Natural killer cell (primary cell): ENCODE measurements around the gene ARHGAP40. TPM values are rescaled to one million over a fixed set of nuclear protein-coding genes. Genes with fewer than 3 reads are reported as not detected.

ENCODE experiments used
- ATAC-seq, 3 donors: fragments of 150-1000 bp in 2 of 3; fragments of 200-7000 bp in 1 of 3; cut with Tn5 transposase; 1 replicate in 1 of 3; 2 replicates in 2 of 3; pipeline ENCODE4 v1.10.0; 2021; ENCODE audit warnings: mild to moderate bottlenecking in 2 of 3, moderate library complexity in 2 of 3
- DNase-seq, 2 donors: peaks; one replicate each; pipeline versions ENCODE4 v3.0.0 to v3.0.0-alpha.2; 2013 to 2021; ENCODE audit warnings: mixed read lengths in 1 of 2
- H3K27ac ChIP-seq: one replicate; pipeline ENCODE4 v1.5.1; 2013; ENCODE audit warnings: mild to moderate bottlenecking, low read length
- H3K27me3 ChIP-seq: one replicate; pipeline ENCODE4 v1.6.1; 2013; ENCODE audit warnings: low read length; ENCODE audit not compliant: control insufficient read depth, insufficient read depth
- H3K36me3 ChIP-seq: one replicate; pipeline ENCODE4 v1.6.1; 2013; ENCODE audit warnings: low read length; ENCODE audit not compliant: control insufficient read depth, insufficient read depth
- H3K4me1 ChIP-seq: one replicate; pipeline ENCODE4 v1.6.1; 2013; ENCODE audit warnings: low read length; ENCODE audit not compliant: control insufficient read depth, insufficient read depth
- H3K4me3 ChIP-seq: one replicate; pipeline ENCODE4 v1.5.1; 2013; ENCODE audit warnings: low read length
- H3K9me3 ChIP-seq: one replicate; pipeline ENCODE4 v1.6.1; 2013; ENCODE audit warnings: low read length; ENCODE audit not compliant: control insufficient read depth, insufficient read depth
- H3K27ac Mint-ChIP-seq, 2 donors: one replicate each; pipeline ENCODE4 v1.8.0; 2022; ENCODE audit warnings: mild to moderate bottlenecking in 2 of 2, mixed read lengths in 2 of 2, moderate library complexity in 1 of 2
- H3K27me3 Mint-ChIP-seq, 2 donors: one replicate each; pipeline ENCODE4 v1.8.0; 2022; ENCODE audit warnings: low read depth in 2 of 2, mixed read lengths in 2 of 2
- H3K36me3 Mint-ChIP-seq: one replicate; pipeline ENCODE4 v1.8.0; 2022; ENCODE audit warnings: mixed read lengths
- H3K4me1 Mint-ChIP-seq, 2 donors: one replicate each; pipeline ENCODE4 v1.8.0; 2022; ENCODE audit warnings: mixed read lengths in 2 of 2
- H3K4me3 Mint-ChIP-seq: one replicate; pipeline ENCODE4 v1.8.0; 2022; ENCODE audit warnings: mild to moderate bottlenecking, moderate library complexity, mixed read lengths
- H3K9me3 Mint-ChIP-seq, 2 donors: one replicate each; pipeline ENCODE4 v1.8.0; 2022; ENCODE audit warnings: mixed read lengths in 2 of 2
- WGBS: methylation state at CpG from one replicate; pipeline ENCODE4 v1.1.7; 2013; ENCODE audit warnings: missing lambda C conversion rate; ENCODE audit not compliant: insufficient coverage; 5-methylcytosine and 5-hydroxymethylcytosine counted together
- intact Hi-C: fragments of 100-400 bp; cut with micrococcal nuclease; formaldehyde crosslinking; loops from one replicate; pipeline ENCODE4 v1.14.2; 2022
- total RNA-seq, 4 donors: library from RNA; stranded (reverse); fragments of 120-200 nt in 1 of 4; gene quantifications; one replicate each; pipeline versions ENCODE4 v1.2.3 to v1.2.4, GENCODE V29; 2013 to 2022
- TF ChIP-seq, protein P1 (sequence below): fragments of 200-600 bp; IDR thresholded peaks from one replicate; pipeline ENCODE4 v1.8.0; 2022; ENCODE audit warnings: antibody characterized with exemption

The ARHGAP40 gene
- total RNA-seq, 3 donors from 2014 or later (not counting 1 experiment from before 2014, with no cell fraction given): not detected

DNA sequence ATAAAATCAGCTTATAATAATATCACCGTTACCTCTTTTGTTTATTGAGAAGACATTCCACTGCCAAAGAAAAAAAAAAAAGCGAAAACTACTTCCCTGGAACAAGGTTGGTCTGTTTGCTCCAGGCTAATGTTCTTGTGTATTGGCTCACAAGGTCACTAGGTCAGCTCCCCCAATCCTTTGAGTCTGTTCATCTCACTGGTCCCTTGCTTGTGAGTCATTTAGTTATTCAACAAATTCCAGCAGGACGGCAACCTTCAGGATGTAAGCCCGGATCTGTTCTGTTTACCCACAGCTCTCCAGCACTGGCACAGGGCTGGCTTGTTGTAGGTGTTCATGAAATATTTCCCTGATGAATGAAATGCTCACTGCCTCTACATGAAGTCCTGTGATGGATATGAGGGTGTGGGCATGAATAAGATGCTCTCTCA is 3.3 kb downstream of the ARHGAP40 start:
- WGBS: 72% methylated on average over 4 of the region's 4 CpGs
- Mint-ChIP-seq H3K36me3 (no peaks in the 10 kb centered on the region), H3K4me3 (no peak overlapping the region), H3K27me3 (peaks cover 39 to 72% of the 10 kb centered on the region in 2 donors), H3K9me3 (no peaks in the 10 kb centered on the region), H3K27ac (no peak overlapping the region), H3K4me1 (peaks cover 5 to 11% of the 10 kb centered on the region in 2 donors)
- Histone ChIP-seq H3K4me3 (no peak overlapping the region), H3K27ac (no peak overlapping the region), H3K4me1 (no peaks in the 10 kb centered on the region), H3K27me3 (peaks cover 24% of the 10 kb centered on the region), H3K36me3 (no peaks in the 10 kb centered on the region), H3K9me3 (no peaks in the 10 kb centered on the region)
- TF ChIP-seq, protein P1, sequence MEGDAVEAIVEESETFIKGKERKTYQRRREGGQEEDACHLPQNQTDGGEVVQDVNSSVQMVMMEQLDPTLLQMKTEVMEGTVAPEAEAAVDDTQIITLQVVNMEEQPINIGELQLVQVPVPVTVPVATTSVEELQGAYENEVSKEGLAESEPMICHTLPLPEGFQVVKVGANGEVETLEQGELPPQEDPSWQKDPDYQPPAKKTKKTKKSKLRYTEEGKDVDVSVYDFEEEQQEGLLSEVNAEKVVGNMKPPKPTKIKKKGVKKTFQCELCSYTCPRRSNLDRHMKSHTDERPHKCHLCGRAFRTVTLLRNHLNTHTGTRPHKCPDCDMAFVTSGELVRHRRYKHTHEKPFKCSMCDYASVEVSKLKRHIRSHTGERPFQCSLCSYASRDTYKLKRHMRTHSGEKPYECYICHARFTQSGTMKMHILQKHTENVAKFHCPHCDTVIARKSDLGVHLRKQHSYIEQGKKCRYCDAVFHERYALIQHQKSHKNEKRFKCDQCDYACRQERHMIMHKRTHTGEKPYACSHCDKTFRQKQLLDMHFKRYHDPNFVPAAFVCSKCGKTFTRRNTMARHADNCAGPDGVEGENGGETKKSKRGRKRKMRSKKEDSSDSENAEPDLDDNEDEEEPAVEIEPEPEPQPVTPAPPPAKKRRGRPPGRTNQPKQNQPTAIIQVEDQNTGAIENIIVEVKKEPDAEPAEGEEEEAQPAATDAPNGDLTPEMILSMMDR: no peak
- intact Hi-C loops: no loop called here
- DNase-seq: no peak
- no peak for ATAC-seq

DNA sequence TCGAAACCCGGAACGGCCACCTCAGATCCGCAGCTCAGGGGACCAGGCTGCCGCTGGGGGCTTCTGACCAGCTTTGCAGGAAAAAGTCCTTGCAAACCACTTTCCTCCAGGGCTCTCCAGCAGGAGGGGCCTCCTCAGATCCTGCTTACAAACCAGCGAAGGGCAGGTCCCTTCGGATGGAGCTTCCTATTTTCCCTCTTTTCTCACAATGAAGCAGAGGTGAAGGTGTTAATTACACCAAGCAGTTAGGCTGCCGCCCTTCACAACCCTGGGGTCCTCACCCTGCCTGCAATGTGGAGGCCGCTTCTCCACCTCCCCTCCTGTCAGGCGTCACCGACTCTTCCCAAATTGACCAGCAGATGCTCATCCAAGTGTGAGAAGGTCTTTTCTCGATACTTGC is 5.7 kb downstream of the ARHGAP40 start:
- H3K27ac ChIP-seq: no peak overlapping the region
- H3K4me3 ChIP-seq: no peak overlapping the region
- no peaks in the 10 kb centered on the region for H3K36me3 Mint-ChIP-seq
- H3K9me3 Mint-ChIP-seq: no peaks in the 10 kb centered on the region
- intact Hi-C loops: no loop called here
- ATAC-seq (no peak), DNase-seq (no peak)
- no peaks in the 10 kb centered on the region for H3K4me1 Mint-ChIP-seq
- no peaks in the 10 kb centered on the region for H3K4me1 ChIP-seq
- no peaks in the 10 kb centered on the region for H3K36me3 ChIP-seq
- peaks cover 9% of the 10 kb centered on the region for H3K27me3 ChIP-seq
- H3K27me3 Mint-ChIP-seq: peaks cover 24 to 61% of the 10 kb centered on the region in 2 donors
- no peak overlapping the region for H3K27ac Mint-ChIP-seq
- H3K9me3 ChIP-seq: no peaks in the 10 kb centered on the region
- H3K4me3 Mint-ChIP-seq: no peak overlapping the region
- TF ChIP-seq, protein P1: no peak
- WGBS: 39% methylated on average over 12 of the region's 12 CpGs

DNA sequence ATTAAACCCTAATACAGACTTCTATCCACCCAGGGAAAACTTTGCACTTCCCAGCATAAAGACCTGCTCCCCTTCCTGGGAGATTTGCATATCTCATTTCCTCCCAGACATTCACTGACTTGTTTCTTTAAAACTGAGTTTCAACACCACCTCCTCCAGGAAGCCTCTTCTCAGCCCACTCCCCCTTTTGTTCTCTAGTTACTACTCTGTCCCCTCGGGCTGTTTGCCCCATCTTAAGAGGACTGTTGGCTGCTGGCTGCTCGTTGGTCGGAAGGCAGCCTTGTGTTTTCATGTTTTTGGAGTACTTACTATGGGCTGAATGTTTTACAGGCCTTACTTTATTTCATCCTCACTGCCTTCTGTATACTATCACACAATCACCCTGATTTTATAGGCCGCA is 6.6 kb downstream of the ARHGAP40 start:
- intact Hi-C loops: no loop called here
- ATAC-seq (no peak), DNase-seq (no peak)
- TF ChIP-seq, protein P1: no peak
- no peaks in the 10 kb centered on the region for H3K4me1 Mint-ChIP-seq
- H3K27me3 Mint-ChIP-seq: peaks cover 22 to 53% of the 10 kb centered on the region in 2 donors
- 78% methylated on average over 4 of the region's 4 CpGs for WGBS
- no peak overlapping the region for H3K4me3 Mint-ChIP-seq
- H3K9me3 Mint-ChIP-seq: no peaks in the 10 kb centered on the region
- no peak overlapping the region for H3K4me3 ChIP-seq
- no peaks in the 10 kb centered on the region for H3K9me3 ChIP-seq
- no peak overlapping the region for H3K27ac Mint-ChIP-seq
- H3K4me1 ChIP-seq: no peaks in the 10 kb centered on the region
- H3K27ac ChIP-seq: no peak overlapping the region
- no peaks in the 10 kb centered on the region for H3K36me3 Mint-ChIP-seq
- H3K36me3 ChIP-seq: no peaks in the 10 kb centered on the region
- peaks cover 2% of the 10 kb centered on the region for H3K27me3 ChIP-seq

DNA sequence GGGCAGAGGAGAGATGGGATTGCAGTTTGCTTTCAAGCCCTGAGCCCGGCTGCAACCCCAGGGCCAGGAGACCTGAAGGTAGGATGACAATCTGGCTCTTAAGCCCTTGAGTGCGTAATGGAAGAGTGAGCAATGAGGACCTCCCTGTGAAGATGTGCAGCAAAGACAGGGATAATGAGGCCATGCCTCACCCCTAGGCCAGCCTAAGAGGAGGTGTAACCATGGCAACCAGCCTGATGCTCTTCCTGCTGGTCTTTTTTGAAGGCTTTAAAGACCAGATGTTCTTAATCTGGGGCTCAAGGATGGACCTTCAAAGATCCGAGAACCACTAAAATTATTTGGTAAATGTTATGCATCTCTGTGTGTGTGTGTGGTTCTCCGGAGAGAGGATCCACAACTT is 8.2 kb downstream of the ARHGAP40 start:
- Histone ChIP-seq H3K36me3 (no peaks in the 10 kb centered on the region), H3K4me1 (no peaks in the 10 kb centered on the region), H3K27ac (no peak overlapping the region), H3K4me3 (no peak overlapping the region), H3K9me3 (no peaks in the 10 kb centered on the region), H3K27me3 (no peaks in the 10 kb centered on the region)
- intact Hi-C loops: no loop called here
- H3K27ac Mint-ChIP-seq: no peak overlapping the region
- no peak for ATAC-seq
- no peak for DNase-seq
- TF ChIP-seq, protein P1: no peak
- no peaks in the 10 kb centered on the region for H3K36me3 Mint-ChIP-seq
- peaks cover 13 to 40% of the 10 kb centered on the region in 2 donors for H3K27me3 Mint-ChIP-seq
- H3K4me1 Mint-ChIP-seq: no peaks in the 10 kb centered on the region
- H3K9me3 Mint-ChIP-seq: no peaks in the 10 kb centered on the region
- 90% methylated on average over 3 of the region's 4 CpGs for WGBS
- no peak overlapping the region for H3K4me3 Mint-ChIP-seq
